Activated effector memory CD4-positive, alpha-beta T cell treated with Interleukin-2 at 50 U/mL for 16 hours (primary cell): ENCODE data around the gene WDR90.
A peak's percentile ranks its signal among the peaks of the same experiment; 100 is the strongest.

Experiments
- DNase-seq: peaks from one replicate; pipeline ENCODE4 v3.0.0-alpha.2; 2020

Gene WDR90

GRCh38 chr16:640614-641013 lies 8.6 kb upstream of the WDR90 start:
- DNase-seq = no peak

GRCh38 chr16:641326-642188 lies 7.6 kb upstream of the WDR90 start, which contains the start of gene MCRIP2:
Gene MCRIP2, plus strand, starts transcription at chr16:641828. Its CDS starts 164 bp downstream, at chr16:641992.
- peak; percentile 49 for DNase-seq

- no peak for DNase-seq
Measured at GRCh38 chr16:642189-643049, 6.7 kb upstream of the WDR90 start.

- no peak for DNase-seq
Measured at GRCh38 chr16:643050-643368, 6.2 kb upstream of the WDR90 start.

GRCh38 chr16:644556-644955 lies 4.6 kb upstream of the WDR90 start:
- no peak for DNase-seq

- no peak for DNase-seq
Measured at GRCh38 chr16:645852-646678, 3.1 kb upstream of the WDR90 start.

GRCh38 chr16:646679-647172 lies 2.4 kb upstream of the WDR90 start:
- no peak for DNase-seq

GRCh38 chr16:647173-647902 lies 1.8 kb upstream of the WDR90 start:
- DNase-seq = no peak

- no peak for DNase-seq
Measured at GRCh38 chr16:648071-648780, 939 bp upstream of the WDR90 start.

- no peak for DNase-seq
Measured at GRCh38 chr16:649631-650030, 466 bp downstream of the WDR90 start.

GRCh38 chr16:651844-652243 lies 2.7 kb downstream of the WDR90 start:
- DNase-seq = no peak

GRCh38 chr16:652454-653305 lies 3.5 kb downstream of the WDR90 start:
- DNase-seq = no peak

GRCh38 chr16:654034-654433 lies 4.9 kb downstream of the WDR90 start:
- DNase-seq = no peak

GRCh38 chr16:657487-657886 lies 8.3 kb downstream of the WDR90 start:
- DNase-seq = no peak

GRCh38 chr16:658679-659571 lies 9.8 kb downstream of the WDR90 start:
- DNase-seq = no peak

- no peak for DNase-seq
Measured at GRCh38 chr16:659618-660017, 10.5 kb downstream of the WDR90 start.

- DNase-seq = no peak
Measured at GRCh38 chr16:660132-660458, 10.9 kb downstream of the WDR90 start.

GRCh38 chr16:660459-661183 lies 11.5 kb downstream of the WDR90 start:
- DNase-seq = peak; percentile 34
